ENCODE measurements around the gene ST6GALNAC1.
"Not testable (repeated sequence)": the region's sequence is repeated elsewhere in the genome, so short reads cannot be mapped to it uniquely, and the experiment has no call there.

The ST6GALNAC1 gene

DNA sequence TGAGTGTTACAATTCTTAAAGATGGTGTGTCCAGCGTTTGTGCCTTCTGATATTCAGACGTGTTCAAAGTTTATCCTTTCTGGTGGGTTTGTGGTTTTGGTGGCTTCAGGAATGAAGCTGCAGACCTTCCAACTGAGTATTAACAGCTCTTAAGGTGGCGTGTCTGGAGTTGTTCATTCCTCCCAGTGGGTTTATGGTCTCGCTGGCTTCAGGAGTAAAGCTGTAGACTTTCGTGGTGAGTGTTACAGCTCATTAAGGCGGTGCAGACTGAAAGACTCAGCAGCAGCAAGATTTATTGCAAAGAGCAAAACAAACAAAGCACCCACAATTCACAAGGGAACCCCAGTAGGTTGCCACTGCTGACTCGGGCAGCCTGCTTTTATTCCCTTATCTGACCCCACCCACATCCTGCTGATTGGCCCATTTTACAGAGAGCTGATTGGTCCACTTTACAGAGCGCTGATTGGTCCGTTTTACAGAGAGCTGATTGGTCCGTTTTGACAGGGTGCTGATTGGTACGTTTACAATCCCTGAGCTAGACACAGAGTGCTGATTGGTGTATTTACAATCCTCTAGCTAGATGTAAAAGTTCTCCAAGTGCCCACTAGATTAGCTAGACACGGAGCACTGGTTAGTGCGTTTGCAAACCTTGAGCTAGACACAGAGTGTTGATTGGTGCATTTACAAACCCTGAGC, 29.3 kb downstream of the ST6GALNAC1 start:
- in situ Hi-C loops (cut with HindIII; ENCODE audit: low sequenced_read_pairs) = not testable (repeated sequence)

DNA sequence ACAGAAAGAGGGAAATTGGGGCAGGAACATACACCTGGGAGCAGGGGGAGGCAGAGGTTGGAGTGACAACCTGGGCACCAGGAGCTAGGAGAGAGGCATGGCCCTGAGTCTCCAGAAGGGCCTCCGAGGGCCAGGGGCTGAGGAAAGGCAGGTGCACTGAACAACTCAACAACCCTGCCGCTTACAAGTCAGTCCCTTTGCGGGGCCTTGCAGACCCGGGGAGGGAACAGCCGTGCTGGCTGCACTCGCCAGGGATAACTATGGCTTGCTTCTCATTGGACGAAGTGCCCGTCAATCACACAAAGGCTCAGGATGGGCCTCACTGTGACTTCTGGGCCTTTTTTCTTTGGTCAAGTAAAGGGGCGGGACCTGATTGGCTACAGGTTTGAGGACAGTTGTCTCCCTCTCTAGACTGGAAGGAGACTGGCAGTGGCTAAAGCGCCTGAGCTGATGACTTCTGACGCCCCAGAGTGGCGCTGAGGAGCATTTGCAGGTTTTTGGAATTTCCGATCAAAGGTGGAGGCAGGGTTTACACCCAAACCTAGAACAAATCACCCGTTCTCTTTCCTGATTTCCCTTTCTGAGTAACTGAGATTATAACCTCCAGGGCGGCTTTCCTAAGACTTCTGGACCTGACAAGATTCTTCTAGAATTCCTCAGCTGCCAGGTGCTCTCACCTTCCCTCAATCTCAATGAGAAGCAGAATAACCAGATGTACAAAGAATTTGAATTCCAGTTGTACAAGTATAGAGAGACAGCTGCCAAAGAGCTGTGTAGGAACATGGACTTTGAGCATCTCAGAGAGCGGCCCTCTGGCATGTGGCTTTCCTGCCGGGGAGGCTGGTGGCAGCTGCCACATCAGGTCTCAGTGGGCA, 30.3 kb downstream of the ST6GALNAC1 start:
- in situ Hi-C loops (cut with HindIII; ENCODE audit: low sequenced_read_pairs) = no loop called here

DNA sequence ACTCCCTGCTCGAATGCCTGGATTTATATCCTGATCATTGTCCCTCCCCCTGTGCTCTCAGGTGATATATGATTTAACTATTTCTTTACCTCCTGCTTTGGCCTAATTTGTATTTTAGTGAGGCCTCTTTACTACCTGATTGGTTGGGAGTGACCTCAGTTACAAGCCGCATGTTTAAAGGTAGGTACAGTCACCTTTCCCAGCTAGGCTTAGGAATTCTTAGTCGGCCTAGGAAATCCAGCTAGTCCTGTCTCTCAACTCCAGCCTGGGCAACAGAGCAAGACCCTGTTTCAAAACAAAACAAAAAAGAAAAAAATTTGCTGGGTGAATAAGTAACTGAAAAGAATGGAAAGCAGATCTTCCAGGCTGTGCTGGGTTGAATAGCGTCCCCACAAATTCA, 31.1 kb downstream of the ST6GALNAC1 start:
- in situ Hi-C loops (cut with HindIII; ENCODE audit: low sequenced_read_pairs) = no loop called here

DNA sequence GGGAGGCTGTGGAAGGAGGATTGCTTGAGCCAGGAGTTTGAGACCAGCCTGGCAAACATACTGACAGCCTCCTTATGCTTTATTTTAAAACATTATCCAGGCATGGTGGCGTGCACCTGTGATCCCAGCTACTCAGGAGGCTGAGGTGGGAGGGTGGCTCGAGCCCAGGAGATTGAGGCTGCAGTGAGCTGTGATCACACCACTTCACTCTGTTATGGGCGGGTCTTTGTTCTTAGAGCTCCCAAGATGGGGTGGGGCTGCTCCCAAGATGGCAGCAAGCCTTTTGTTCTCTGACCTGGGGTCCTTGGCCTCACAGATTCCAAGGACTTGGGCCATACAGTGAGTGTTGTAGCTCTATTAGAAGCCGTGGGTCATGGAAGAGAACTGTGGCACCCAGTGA, 31.8 kb downstream of the ST6GALNAC1 start:
- in situ Hi-C loops (cut with HindIII; ENCODE audit: low sequenced_read_pairs) = no loop called here

DNA sequence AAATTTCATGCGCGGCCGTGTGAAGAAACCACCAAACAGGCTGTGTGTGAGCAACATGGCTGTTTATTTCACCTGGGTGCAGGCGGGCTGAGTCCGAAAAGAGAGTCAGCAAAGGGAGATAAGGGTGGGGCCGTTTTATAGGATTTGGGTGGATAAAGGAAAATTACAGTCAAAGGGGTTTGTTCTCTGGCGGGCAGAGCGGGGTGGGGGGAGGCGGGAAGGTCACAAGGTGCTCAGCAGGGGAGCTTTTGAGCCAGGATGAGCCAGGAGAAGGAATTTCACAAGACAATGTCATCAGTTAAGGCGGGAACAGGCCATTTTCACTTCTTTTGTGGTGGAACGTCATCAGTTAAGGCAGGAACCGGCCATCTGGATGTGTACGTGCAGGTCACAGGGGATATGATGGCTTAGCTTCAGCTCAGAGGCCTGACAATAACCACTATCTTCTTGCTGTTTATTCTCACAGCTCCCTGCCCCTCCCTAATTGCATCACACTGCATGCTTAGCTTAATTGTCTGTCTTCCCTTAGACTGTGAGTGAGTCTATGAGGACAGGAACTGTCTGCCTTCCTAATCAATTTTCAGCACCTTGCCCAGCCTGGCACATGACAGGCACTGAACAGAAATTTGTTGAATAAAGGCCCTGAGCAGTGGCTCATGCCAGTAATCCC, 32.3 kb downstream of the ST6GALNAC1 start:
- in situ Hi-C loops (cut with HindIII; ENCODE audit: low sequenced_read_pairs) = not testable (repeated sequence)

DNA sequence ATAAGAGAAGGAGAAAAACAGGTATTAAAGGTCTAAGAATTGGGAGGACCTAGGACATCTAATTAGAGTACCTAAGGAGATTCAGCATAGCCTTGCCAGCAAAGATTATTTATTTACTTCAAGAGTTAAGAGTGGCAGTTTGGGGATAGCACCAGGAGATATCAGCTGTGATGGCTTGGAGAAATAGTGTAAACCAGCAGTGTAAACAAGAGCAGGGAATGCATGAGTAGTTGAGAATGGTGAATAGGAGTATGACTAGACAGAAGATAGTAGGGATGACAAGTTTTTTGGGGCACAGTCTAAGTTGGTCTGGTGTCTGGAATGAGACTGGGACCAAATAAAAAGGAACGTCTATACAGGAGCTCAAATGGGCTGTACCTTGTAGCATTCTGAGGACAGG, 36.9 kb downstream of the ST6GALNAC1 start:
- in situ Hi-C loops (cut with HindIII; ENCODE audit: low sequenced_read_pairs) = loop anchor here (5.0 kb wide), 1 partner anchor 34 kb away; no protein-coding TSS in a partner anchor

DNA sequence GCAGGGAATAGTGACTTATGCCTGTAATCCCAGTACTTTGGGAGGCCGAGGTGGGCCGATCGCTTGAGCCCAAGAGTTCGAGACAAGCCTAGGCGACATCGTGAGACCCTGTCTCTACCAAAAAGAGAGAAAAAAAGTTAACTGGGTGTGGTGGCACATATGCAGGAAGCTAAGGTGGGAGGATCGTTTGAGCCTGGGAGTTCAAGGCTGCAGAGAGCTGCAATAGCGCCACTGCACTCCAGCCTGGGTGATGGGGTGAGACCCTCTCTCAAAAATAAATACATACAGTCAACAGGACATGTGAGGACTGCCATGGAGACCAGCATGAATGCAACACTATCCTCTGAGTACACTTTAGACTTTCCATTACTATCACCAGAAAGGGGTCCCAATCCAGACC, 42.5 kb downstream of the ST6GALNAC1 start:
- in situ Hi-C loops (cut with HindIII; ENCODE audit: low sequenced_read_pairs) = no loop called here

DNA sequence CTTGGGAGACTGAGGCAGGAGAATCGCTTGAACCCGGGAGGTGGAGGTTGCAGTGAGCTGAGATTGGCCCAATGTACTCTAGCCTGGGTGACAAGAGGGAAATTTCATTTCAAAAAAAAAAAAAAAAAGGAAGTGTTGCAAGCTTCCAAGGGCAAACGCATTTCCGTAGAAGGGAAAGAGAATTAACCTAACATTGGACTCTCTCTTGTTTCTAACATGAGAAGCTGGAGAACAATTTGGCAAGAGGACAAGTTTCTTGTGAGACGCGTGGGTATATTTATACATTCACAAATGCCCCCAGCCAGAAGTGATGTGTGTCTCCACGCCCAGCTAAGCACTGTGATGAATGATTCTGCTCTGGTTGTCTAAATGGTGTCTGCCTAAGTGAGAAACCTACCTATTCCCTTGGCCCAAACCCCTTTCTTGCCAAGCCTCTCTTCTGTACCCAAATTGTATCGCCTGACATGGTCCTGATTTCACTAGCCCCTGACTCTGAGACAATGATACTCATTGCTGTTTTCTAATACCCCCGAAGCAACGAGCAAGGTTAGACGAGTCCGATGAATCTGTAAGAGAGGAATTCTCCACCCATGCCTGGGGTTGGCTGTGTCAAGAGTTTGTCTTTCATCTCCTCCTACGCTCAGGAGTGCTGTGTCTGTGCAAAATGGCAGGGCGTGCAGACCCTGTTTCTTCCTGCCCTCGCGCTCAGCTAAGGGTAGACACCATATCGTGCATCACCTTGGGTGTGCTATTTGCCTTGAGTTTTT, 43.7 kb downstream of the ST6GALNAC1 start:
- in situ Hi-C loops (cut with HindIII; ENCODE audit: low sequenced_read_pairs) = no loop called here

DNA sequence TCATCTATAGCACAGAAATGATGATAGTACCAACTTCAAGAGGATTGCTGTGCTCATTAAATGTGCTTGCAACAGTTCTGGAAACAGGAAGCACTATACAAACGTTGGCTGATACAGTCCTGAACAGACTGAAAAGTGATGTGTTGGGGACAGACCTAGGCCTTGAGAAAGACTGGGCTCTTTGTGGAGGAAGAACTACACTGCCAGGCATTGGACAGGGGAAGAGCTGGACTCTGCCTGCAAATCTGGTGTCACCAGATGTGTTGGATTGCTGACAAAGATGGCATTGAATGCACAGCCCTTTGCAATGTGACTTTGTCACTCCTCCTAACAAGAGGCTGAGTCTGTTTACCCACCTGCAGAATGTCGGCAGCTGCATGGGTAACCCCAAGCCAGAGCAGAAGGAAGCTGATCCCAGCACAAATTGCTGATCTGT, 45.5 kb downstream of the ST6GALNAC1 start:
- in situ Hi-C loops (cut with HindIII; ENCODE audit: low sequenced_read_pairs) = no loop called here

DNA sequence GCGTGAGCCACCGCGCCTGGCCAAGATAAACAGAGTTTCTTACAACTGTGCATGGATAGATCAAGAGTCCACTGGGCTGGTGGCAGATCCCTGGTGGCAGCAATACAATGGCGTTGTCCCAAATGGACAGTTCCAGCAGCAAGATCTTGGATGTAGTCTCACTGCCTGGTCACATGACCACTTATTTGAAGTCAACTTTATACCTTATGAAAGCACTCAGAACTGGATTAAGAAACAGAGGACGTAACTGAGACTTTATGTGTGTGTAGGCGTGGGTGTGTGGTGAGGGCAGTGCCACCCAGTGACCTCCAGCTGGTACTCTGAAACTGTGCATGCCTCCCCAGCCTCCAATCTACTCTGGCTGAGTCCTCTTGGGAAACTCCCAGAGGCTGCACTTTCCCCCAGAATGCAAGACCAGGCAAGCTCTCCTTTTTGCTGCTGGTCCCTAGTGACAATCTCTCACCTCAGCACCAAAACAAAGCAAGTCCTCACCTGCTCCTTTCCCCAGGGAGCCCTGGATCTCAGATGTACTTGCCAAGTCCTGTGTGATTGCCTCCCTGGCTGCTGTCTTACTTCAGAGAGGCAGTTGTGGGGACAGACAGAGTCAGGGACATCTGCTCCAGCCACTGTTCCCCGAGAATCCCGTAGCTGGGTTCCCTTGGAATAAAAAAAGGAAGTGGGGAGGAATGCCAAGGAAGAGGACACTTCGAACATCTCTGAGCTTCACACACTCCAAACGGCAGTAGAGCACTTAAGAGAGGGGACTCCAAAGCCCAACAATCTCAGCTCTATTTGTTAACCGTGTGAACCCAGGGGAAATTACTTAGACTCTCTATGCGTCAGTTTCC, 46.2 kb downstream of the ST6GALNAC1 start:
- in situ Hi-C loops (cut with HindIII; ENCODE audit: low sequenced_read_pairs) = no loop called here

DNA sequence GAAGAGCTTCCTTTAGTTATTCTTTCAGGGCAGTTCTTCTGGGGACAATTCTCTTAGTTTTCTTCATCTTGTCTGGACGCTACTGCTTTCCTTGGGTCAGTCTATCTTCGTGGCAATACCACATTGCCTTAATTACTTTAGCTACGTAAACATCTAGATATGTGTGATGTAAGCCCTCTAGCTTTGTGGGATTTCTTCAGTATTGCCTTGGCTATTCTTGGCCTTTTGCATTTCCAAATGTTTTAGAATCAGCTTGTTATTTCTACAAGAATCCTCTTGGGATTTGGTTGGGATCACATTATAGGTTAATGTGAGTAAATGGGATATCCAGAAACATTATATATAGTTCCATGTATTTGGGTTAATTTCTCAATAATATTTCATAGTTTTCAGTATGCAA, 48.9 kb downstream of the ST6GALNAC1 start:
- in situ Hi-C loops (cut with HindIII; ENCODE audit: low sequenced_read_pairs) = no loop called here

DNA sequence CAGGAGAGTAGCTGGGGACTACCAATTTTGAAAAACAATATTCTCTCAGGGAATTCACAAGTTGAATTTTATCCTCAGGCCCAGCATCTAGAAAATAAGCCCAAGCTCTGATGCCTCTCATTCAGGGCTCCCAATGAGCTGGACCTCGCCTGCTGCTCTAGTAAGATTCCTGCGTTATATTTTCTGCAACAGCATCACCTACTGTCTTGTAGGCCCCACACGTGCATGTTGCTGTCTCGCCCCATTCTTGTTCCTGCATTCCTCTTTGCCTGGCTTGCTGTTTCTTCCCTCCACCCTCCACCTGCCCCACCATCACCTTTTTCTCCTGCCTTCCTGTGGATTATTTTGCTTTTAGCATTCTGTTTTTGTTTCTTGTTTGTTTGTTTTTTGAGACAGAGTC, 49.6 kb downstream of the ST6GALNAC1 start:
- in situ Hi-C loops (cut with HindIII; ENCODE audit: low sequenced_read_pairs) = no loop called here

DNA sequence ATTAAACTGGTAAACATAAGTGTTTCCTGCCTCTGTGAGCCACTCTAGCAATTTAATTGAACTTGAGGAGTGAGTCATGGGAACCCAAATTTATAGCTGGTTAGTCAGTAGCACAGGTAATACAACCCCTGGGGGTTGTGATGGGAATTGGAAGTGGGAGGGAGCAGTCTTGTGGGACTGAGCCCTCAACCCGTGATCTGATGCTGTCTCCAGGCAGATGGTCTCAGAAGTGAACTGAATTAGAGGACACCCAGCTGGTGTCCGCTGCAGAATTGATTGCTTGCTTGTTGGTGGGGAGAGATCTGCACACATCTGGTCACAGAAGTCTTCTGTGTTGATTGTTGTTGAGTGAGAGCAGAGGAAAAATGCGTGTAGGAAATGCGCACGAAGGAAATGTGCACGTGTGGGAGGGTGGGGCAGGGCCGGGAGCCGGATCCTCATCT, 50.2 kb downstream of the ST6GALNAC1 start:
- in situ Hi-C loops (cut with HindIII; ENCODE audit: low sequenced_read_pairs) = no loop called here

DNA sequence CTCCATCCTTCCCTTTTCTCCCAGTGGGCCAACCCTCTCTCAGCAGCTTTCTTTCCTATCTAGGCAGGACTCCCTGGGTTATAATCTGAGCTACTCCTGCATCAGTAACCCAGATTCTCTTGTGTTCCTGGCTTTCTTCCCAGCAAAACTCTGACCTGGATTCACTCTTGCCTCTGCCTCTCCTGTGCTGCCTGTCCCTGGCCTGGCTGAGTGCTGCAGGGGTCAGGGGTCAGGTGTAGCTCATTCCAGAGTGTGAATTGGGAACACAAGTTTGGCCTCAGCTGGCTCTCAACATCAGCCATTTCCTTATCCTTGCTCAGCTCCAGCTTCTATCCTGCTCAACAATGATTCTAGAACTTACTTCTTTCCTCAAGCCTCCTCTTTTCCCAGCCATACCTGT, 55.4 kb downstream of the ST6GALNAC1 start:
- in situ Hi-C loops (cut with HindIII; ENCODE audit: low sequenced_read_pairs) = no loop called here

DNA sequence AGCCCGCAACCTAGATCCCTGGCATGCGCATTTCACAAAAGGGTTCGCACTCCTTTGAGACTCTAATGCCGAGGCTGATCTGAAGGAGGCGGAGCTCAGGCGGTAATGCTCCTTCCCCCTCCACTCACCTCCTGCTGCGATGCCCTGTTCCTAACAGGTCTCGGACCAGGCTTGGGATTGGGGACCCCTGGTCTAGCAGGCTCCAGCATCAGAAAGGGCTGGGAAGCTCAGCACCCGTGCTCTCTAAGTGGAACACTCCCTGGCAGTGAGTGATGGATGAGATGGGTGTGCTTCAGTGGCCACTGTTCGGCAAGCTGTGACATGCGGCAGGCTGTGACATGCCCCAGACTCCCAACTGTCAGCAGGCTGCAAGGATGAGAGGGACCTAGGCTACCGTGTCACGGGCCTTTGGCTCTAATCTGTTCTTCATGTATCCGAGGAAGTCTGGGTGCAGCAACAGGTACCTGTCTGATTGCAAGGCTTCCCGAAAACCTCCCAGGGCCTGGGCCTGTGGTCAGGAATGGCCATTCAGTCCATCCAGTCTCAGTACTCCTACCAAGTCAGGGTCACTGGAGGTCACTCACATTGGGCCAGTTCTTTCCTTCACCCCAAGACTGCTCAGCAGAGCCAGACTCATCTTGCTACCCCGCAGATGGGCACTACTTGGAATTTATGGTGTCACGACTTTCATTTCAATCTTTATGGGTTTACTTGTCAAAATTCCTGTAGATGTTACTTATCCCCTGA, 56.6 kb downstream of the ST6GALNAC1 start:
- in situ Hi-C loops (cut with HindIII; ENCODE audit: low sequenced_read_pairs) = no loop called here

DNA sequence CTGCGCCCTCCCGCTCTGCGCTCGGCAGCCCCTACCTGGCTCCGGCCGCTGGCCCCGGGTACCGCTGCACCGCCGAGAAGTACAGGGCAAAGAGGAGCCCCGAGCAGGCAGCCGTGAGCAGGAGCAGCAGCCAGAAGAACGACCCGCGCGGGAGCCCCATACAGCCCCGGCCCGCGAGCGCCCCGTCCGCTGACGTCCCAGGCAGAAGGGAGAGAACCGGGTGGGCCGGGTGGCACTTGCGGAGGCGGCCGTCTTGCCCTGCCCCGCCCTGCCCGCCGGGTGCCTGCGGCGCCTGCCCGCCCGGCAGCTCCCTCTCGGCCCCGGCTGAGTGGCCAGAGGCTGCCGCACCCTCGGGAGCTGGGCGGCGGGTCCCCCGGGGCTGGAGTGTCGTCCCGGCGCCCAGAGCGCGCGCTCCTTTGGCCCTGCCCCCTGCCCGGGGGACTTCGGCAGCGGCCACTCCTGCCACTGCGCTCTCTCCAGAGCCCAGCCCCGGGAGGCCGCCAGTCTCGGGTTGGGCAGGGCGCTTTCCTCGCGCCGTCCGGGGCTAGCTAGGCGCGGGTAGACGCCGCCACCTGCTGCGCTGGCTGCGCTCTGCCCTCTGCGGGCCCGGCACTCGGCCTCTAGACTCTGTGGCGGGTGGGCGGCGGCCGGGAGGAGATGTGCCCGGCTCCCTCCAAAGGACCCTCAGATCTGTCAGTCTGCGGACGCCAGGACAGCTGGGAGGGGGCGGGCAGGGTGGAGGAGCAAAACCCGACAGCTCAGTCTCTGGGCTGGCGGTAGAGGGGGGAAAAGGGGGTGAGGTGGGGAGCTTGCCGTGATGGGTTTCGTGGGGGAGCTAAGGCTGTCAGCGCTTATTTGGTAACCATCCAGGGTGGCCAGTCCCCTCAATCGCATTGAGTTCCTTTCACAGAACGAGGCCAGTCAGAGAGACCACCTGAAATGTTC, 57.6 kb downstream of the ST6GALNAC1 start, which contains the start of gene ST6GALNAC2:
Gene ST6GALNAC2, minus strand, starts transcription at position 212 of the 945 bp plus-strand sequence. Its CDS starts 52 bp downstream, at position 160.
- in situ Hi-C loops (cut with HindIII; ENCODE audit: low sequenced_read_pairs) = no loop called here

DNA sequence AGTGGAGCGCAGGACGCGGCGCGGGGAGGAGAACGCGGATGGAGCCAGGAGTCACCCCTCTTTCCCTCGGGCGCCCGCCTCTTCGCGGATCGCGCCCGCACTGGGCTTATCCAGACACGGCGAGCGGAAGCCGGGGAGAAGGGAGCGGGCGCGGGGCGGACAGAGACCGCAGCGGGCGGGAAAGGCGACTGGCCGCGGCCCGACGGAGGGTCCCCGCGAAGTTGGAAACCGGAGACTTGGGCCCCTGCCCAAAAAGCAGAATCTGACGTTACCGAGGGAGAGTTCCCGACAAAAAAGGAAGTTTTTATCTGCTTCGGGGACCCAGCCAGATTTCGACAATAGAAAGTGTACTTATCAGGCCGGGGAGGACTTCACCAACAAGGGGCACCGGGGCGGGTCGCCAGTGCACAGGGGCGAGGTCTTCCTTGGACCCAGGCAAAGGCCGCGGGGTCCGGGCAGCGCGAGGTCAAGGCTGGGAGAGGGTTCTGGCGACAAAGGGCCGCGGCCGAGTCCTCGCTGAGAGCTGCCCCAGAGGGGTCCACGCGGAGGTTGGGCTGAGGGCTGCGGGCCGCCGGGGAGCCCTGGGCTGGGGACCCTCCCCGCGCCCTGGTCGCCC, 58.4 kb downstream of the ST6GALNAC1 start:
- in situ Hi-C loops (cut with HindIII; ENCODE audit: low sequenced_read_pairs) = no loop called here

Data from endothelial cell of hepatic sinusoid (primary cell).